H1 (cell line): Measurements from ENCODE around the gene PLPP2. TPM values are rescaled to one million over a fixed set of nuclear protein-coding genes. Genes with fewer than 3 reads are reported as not detected.

Source experiments
- CTCF ChIA-PET: fragments of 300-600 bp; sonication (Branson Sonifier 250); formaldehyde crosslinking; loops from one replicate; lab custom pipeline; 2021; ENCODE audit not compliant: partially characterized antibody; lab: Charles Lee
- POLR2A ChIA-PET: fragments of 300-600 bp; sonication (Branson Sonifier 250); formaldehyde crosslinking; loops from one replicate; lab custom pipeline; 2021; ENCODE audit warnings: inconsistent platforms; ENCODE audit not compliant: partially characterized antibody; lab: Charles Lee
- DNase-seq, 2 experiments: peaks; one replicate each; pipeline versions ENCODE4 v3.0.0 to v3.0.0-alpha.2; 2010 to 2022; ENCODE audit warnings: low spot score in 2 of 2, low read depth in 1 of 2, mixed read lengths in 1 of 2
- FAIRE-seq: peaks from 2 replicates; lab custom pipeline; 2011; peaks lifted over from hg19 to GRCh38; lab: Jason Lieb, UNC
- H2AFZ ChIP-seq: 2 replicates; pipeline ENCODE4 v1.8.1; 2012; ENCODE audit warnings: low read length, inconsistent platforms
- H2AK5ac ChIP-seq: 2 replicates; pipeline ENCODE4 v1.6.1; 2013; ENCODE audit warnings: low read depth, low read length
- H2BK120ac ChIP-seq: replicated peaks from 2 replicates; pipeline ENCODE3; 2013; ENCODE audit warnings: low read depth, low read length, inconsistent platforms
- H2BK12ac ChIP-seq: 2 replicates; pipeline ENCODE4 v1.6.1; 2013; ENCODE audit warnings: low read depth, low read length
- H2BK15ac ChIP-seq: 2 replicates; pipeline ENCODE4 v1.6.1; 2013; ENCODE audit warnings: low read length
- H2BK20ac ChIP-seq: 2 replicates; pipeline ENCODE4 v1.6.1; 2013; ENCODE audit warnings: low read length
- H2BK5ac ChIP-seq: 2 replicates; pipeline ENCODE4 v1.6.1; 2013; ENCODE audit warnings: low read depth, low read length
- H3K14ac ChIP-seq: 2 replicates; pipeline ENCODE4 v1.6.1; 2013; ENCODE audit warnings: inconsistent platforms; ENCODE audit not compliant: insufficient read length
- H3K18ac ChIP-seq: 2 replicates; pipeline ENCODE4 v1.6.1; 2013; ENCODE audit warnings: low read length; ENCODE audit errors: extremely low read depth
- H3K23ac ChIP-seq: 2 replicates; pipeline ENCODE4 v1.6.1; 2013; ENCODE audit warnings: inconsistent platforms; ENCODE audit not compliant: insufficient read length
- H3K23me2 ChIP-seq: 2 replicates; pipeline ENCODE4 v1.6.1; 2013; ENCODE audit warnings: low read depth, low read length
- H3K27ac ChIP-seq: 2 replicates; pipeline ENCODE4 v1.6.1; 2011; ENCODE audit warnings: low read depth, low read length, inconsistent platforms
- H3K27me3 ChIP-seq, 4 experiments: replicated peaks in 1 of 4; 1 replicate in 1 of 4; 2 replicates in 3 of 4; pipeline versions ENCODE4 v1.6.1 to v1.8.1; 2011 to 2013; ENCODE audit warnings: low read length in 3 of 4, mild to moderate bottlenecking in 3 of 4, inconsistent platforms in 2 of 4, mixed read lengths in 2 of 4, moderate library complexity in 1 of 4; ENCODE audit not compliant: control insufficient read depth in 3 of 4, insufficient read depth in 3 of 4; ENCODE audit errors: extremely low read depth in 1 of 4
- H3K36me3 ChIP-seq, 4 experiments: 2 replicates each; pipeline versions ENCODE4 v1.6.1 to v1.8.1; 2011 to 2013; ENCODE audit warnings: mild to moderate bottlenecking in 4 of 4, low read length in 3 of 4, moderate library complexity in 2 of 4, control low read depth in 1 of 4, inconsistent platforms in 1 of 4; ENCODE audit not compliant: insufficient read depth in 4 of 4, control insufficient read depth in 2 of 4
- H3K4ac ChIP-seq: replicated peaks from 2 replicates; pipeline ENCODE3; 2013; ENCODE audit warnings: low read length, low read depth, mixed read lengths, inconsistent platforms; ENCODE audit not compliant: insufficient read length
- H3K4me1 ChIP-seq, 4 experiments: replicated peaks in 1 of 4; 1 replicate in 1 of 4; 2 replicates in 3 of 4; pipeline versions ENCODE4 v1.6.1 to v1.8.1; 2011 to 2013; ENCODE audit warnings: low read length in 3 of 4, inconsistent platforms in 2 of 4, mixed read lengths in 1 of 4; ENCODE audit not compliant: insufficient read depth in 4 of 4, control insufficient read depth in 3 of 4
- H3K4me2 ChIP-seq, 2 experiments: 2 replicates each; pipeline versions ENCODE4 v1.6.1 to v1.8.1; 2011 to 2013; ENCODE audit warnings: low read depth in 2 of 2, low read length in 2 of 2, control low read depth in 1 of 2, inconsistent platforms in 1 of 2, mild to moderate bottlenecking in 1 of 2; ENCODE audit not compliant: insufficient read depth in 1 of 2
- H3K4me3 ChIP-seq, 4 experiments: fragments of 200-600, 300-600 bp in 1 of 4; sonication (generic), shearing (Covaris generic), sonication (Bioruptor Twin) in 1 of 4; 2 replicates each; pipeline versions ENCODE4 v1.5.1 to v1.8.1; 2011 to 2016; ENCODE audit warnings: low read length in 4 of 4, low read depth in 3 of 4, control low read depth in 2 of 4, inconsistent platforms in 2 of 4, mild to moderate bottlenecking in 2 of 4, mixed read lengths in 1 of 4, moderate library complexity in 1 of 4; ENCODE audit not compliant: insufficient read depth in 2 of 4; ENCODE audit errors: extremely low read depth in 1 of 4
- H3K56ac ChIP-seq: replicated peaks from 2 replicates; pipeline ENCODE3; 2013; ENCODE audit warnings: low read depth, mild to moderate bottlenecking, mixed read lengths, low read length, inconsistent platforms; ENCODE audit not compliant: insufficient read length
- H3K79me1 ChIP-seq: 2 replicates; pipeline ENCODE4 v1.6.1; 2013; ENCODE audit warnings: low read depth, low read length, control low read depth
- H3K79me2 ChIP-seq, 2 experiments: 2 replicates each; pipeline versions ENCODE4 v1.6.1 to v1.8.1; 2012 to 2013; ENCODE audit warnings: low read length in 2 of 2, mild to moderate bottlenecking in 2 of 2, inconsistent platforms in 1 of 2; ENCODE audit not compliant: insufficient read depth in 2 of 2, control insufficient read depth in 1 of 2
- H3K9ac ChIP-seq, 4 experiments: replicated peaks in 1 of 4; 1 replicate in 1 of 4; 2 replicates in 3 of 4; pipeline versions ENCODE4 v1.6.1 to v1.8.1; 2011 to 2013; ENCODE audit warnings: low read depth in 3 of 4, low read length in 3 of 4, control low read depth in 2 of 4, mild to moderate bottlenecking in 2 of 4, moderate library complexity in 2 of 4, inconsistent platforms in 1 of 4; ENCODE audit errors: extremely low read depth in 1 of 4
- H3K9me3 ChIP-seq, 2 experiments: 2 replicates each; pipeline versions ENCODE4 v1.6.1 to v1.8.1; 2012 to 2013; ENCODE audit warnings: mild to moderate bottlenecking in 2 of 2, moderate library complexity in 2 of 2, control low read depth in 1 of 2, inconsistent platforms in 1 of 2, low read depth in 1 of 2, low read length in 1 of 2, mixed read lengths in 1 of 2; ENCODE audit not compliant: insufficient read depth in 2 of 2
- H4K20me1 ChIP-seq, 2 experiments: replicated peaks in 1 of 2; 2 replicates each; pipeline versions ENCODE3 to v1.8.1; 2011 to 2013; ENCODE audit warnings: inconsistent platforms in 2 of 2, low read length in 2 of 2, mild to moderate bottlenecking in 1 of 2; ENCODE audit not compliant: insufficient read depth in 2 of 2, control insufficient read depth in 1 of 2
- H4K5ac ChIP-seq: 2 replicates; pipeline ENCODE4 v1.6.1; 2013; ENCODE audit warnings: low read length, low read depth, mixed read lengths, inconsistent platforms; ENCODE audit not compliant: insufficient read length
- H4K8ac ChIP-seq: 2 replicates; pipeline ENCODE4 v1.8.0; 2013; ENCODE audit warnings: mild to moderate bottlenecking, moderate library complexity, low read length, inconsistent platforms; ENCODE audit not compliant: insufficient read depth; ENCODE audit errors: extremely low read depth
- H4K91ac ChIP-seq: replicated peaks from 2 replicates; pipeline ENCODE3; 2013; ENCODE audit warnings: low read length, mixed read lengths, inconsistent platforms; ENCODE audit not compliant: insufficient read length
- ASH2L ChIP-seq: fragments of 200-600, 300-600 bp; sonication (generic); IDR thresholded peaks from one replicate; pipeline ENCODE4 v1.7.1; 2017; ENCODE audit warnings: low read length
- EGR1 ChIP-seq: IDR thresholded peaks from 2 replicates; pipeline ENCODE4 v1.6.1; 2011; ENCODE audit warnings: low read depth, low read length, borderline replicate concordance
- EP300 ChIP-seq, 2 experiments: IDR thresholded peaks; 1 replicate in 1 of 2; 2 replicates in 1 of 2; pipeline ENCODE4 v1.6.1; 2011 to 2012; ENCODE audit warnings: low read depth in 2 of 2, low read length in 2 of 2, mild to moderate bottlenecking in 2 of 2, borderline replicate concordance in 1 of 2, inconsistent platforms in 1 of 2, moderate library complexity in 1 of 2
- GABPA ChIP-seq: IDR thresholded peaks from 2 replicates; pipeline ENCODE4 v1.6.1; 2011; ENCODE audit warnings: mild to moderate bottlenecking, low read length, moderate library complexity, borderline replicate concordance; ENCODE audit not compliant: insufficient read depth
- HDAC6 ChIP-seq: IDR thresholded peaks from one replicate; pipeline ENCODE4 v1.7.1; 2012; ENCODE audit warnings: low read depth, mild to moderate bottlenecking, inconsistent platforms, low read length, moderate library complexity
- KDM5A ChIP-seq: fragments of 200-600 bp; IDR thresholded peaks from 2 replicates; pipeline ENCODE4 v1.7.1; 2012; ENCODE audit warnings: mild to moderate bottlenecking, low read length, inconsistent platforms, mixed read lengths
- RFX5 ChIP-seq: IDR thresholded peaks from 2 replicates; pipeline ENCODE4 v1.6.1; 2011; ENCODE audit warnings: low read depth, low read length, improper control_type of control experiment, borderline replicate concordance
- SP1 ChIP-seq: IDR thresholded peaks from 2 replicates; pipeline ENCODE4 v1.6.1; 2011; ENCODE audit warnings: low read depth, low read length
- SP4 ChIP-seq: IDR thresholded peaks from 2 replicates; pipeline ENCODE4 v1.6.1; 2012; ENCODE audit warnings: low read length, inconsistent platforms
- TCF12 ChIP-seq: IDR thresholded peaks from 2 replicates; pipeline ENCODE4 v1.6.1; 2011; ENCODE audit warnings: low read depth, mild to moderate bottlenecking, low read length
- WGBS, 2 experiments: shearing (Covaris generic) in 1 of 2; methylation state at CpG; one replicate each; pipeline versions ENCODE4 v1.1.6 to v1.1.7; 2013 to 2015; ENCODE audit warnings: low lambda C conversion rate in 2 of 2, mixed read lengths in 2 of 2, inconsistent platforms in 1 of 2, low coverage in 1 of 2, missing lambda C conversion rate in 1 of 2; ENCODE audit not compliant: insufficient replicate concordance in 2 of 2, insufficient coverage in 1 of 2, insufficient read length in 1 of 2; ENCODE audit errors: extremely low coverage in 1 of 2, missing lambda C conversion rate in 1 of 2; 5-methylcytosine and 5-hydroxymethylcytosine counted together
- polyA plus RNA-seq, 7 experiments: library from polyadenylated mRNA; depleted of rRNA in 3 of 7; stranded (reverse) in 5 of 7; unstranded in 2 of 7; fragments of >200 nt in 5 of 7; fragments of 200-250 nt in 2 of 7; gene quantifications; 1 replicate in 5 of 7; 2 replicates in 1 of 7; 4 replicates in 1 of 7; pipeline versions ENCODE4 v1.2.1 to v1.2.3, GENCODE V29; 2011 to 2013; ENCODE audit warnings: missing spikeins in 2 of 7, mixed read lengths in 2 of 7
- total RNA-seq: library from RNA; stranded (reverse); fragmentation: NEBNext Ultra II Directional; extraction: Animal tissue kit (Norgen Biotek cat#: 25700); gene quantifications from 2 replicates; pipeline ENCODE4 v1.2.1, GENCODE V29; 2021
- TF ChIP-seq, protein P1 (sequence below), 3 experiments: IDR thresholded peaks; 1 replicate in 2 of 3; 2 replicates in 1 of 3; pipeline versions ENCODE4 v1.5.1 to v1.6.1; 2011; ENCODE audit warnings: low read length in 3 of 3, mild to moderate bottlenecking in 3 of 3, inconsistent platforms in 2 of 3, low read depth in 1 of 3, moderate library complexity in 1 of 3; ENCODE audit not compliant: insufficient read depth in 1 of 3; ENCODE audit errors: control extremely low read depth in 1 of 3

Gene PLPP2
- total and polyA plus RNA-seq, 2 of the 8 experiments (the other 6 are each of a cell fraction or from before 2014, with no cell fraction given): 101 to 195 TPM

DNA sequence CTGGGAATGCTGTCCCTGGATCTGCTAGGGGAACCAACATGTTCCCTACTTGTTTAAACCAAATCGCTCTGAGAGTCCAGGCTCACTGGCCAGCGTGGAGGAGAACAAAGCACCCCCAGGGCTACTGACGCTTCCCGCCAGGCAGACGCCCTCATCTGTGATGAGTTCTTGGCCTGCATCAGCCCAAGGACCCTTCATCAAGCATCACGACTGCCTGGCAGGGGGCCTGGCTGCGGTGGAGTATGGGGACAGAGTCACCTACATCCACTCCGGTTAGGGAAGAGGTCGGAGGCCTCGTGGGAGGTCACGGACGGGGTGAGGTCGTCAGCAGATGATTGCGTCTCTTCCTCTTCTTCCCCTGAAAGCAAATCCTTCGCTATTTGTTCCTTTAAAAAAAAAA is 35.7 kb upstream of the PLPP2 start:
- Histone ChIP-seq H3K18ac (no peak overlapping the region), H3K79me1 (peaks cover 13% of the 10 kb centered on the region), H2BK20ac (no peak overlapping the region), H2AK5ac (no peak overlapping the region), H3K23me2 (peaks cover 4% of the 10 kb centered on the region; the same call in 1 of the 2 replicates), H3K23ac (no peak overlapping the region), H3K14ac (no peak overlapping the region), H3K4me2 (no peak overlapping the region), H4K8ac (no peak overlapping the region), H3K4me3 (no peak overlapping the region), H3K27me3 (no peaks in the 10 kb centered on the region), H2BK120ac (no peak overlapping the region), H3K27ac (no peak overlapping the region), H3K4ac (no peak overlapping the region), H2BK15ac (no peak overlapping the region), H3K9ac (no peak overlapping the region), H3K9me3 (peaks cover 0 to 2% of the 10 kb centered on the region in 2 experiments; a peak in 1 of 4 replicates), H4K20me1 (peaks cover 2 to 19% of the 10 kb centered on the region in 2 experiments), H2AFZ (no peak overlapping the region), H2BK5ac (no peak overlapping the region), H3K56ac (no peak overlapping the region), H3K36me3 (peaks cover 36 to 90% (median 62%) of the 10 kb centered on the region in 4 experiments), H2BK12ac (no peak overlapping the region), H4K91ac (no peak overlapping the region), H3K79me2 (peaks cover 11 to 39% of the 10 kb centered on the region in 2 experiments), H4K5ac (no peak overlapping the region), H3K4me1 (no peaks in the 10 kb centered on the region)
- ChIA-PET CTCF (no interaction called here), POLR2A (no interaction called here)
- WGBS, 2 experiments: 98% methylated on average over 13 of the region's 15 CpGs; no CpG with 5 or more reads in 1 of the 2 experiments
- TF ChIP-seq TCF12: no peak
- TF ChIP-seq, protein P1, sequence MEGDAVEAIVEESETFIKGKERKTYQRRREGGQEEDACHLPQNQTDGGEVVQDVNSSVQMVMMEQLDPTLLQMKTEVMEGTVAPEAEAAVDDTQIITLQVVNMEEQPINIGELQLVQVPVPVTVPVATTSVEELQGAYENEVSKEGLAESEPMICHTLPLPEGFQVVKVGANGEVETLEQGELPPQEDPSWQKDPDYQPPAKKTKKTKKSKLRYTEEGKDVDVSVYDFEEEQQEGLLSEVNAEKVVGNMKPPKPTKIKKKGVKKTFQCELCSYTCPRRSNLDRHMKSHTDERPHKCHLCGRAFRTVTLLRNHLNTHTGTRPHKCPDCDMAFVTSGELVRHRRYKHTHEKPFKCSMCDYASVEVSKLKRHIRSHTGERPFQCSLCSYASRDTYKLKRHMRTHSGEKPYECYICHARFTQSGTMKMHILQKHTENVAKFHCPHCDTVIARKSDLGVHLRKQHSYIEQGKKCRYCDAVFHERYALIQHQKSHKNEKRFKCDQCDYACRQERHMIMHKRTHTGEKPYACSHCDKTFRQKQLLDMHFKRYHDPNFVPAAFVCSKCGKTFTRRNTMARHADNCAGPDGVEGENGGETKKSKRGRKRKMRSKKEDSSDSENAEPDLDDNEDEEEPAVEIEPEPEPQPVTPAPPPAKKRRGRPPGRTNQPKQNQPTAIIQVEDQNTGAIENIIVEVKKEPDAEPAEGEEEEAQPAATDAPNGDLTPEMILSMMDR (IDR thresholded peaks at IDR 0.05; ENCODE audit: control extremely low read depth in 1 of 3, insufficient read depth in 1 of 3, low read depth in 1 of 3, low read length in 3 of 3): no peak
- TF ChIP-seq SP4: no peak
- no peak for TF ChIP-seq HDAC6
- no peak for TF ChIP-seq ASH2L
- no peak for TF ChIP-seq SP1
- no peak for TF ChIP-seq EP300 (IDR thresholded peaks at IDR 0.05; ENCODE audit: borderline replicate concordance in 1 of 2, low read depth in 2 of 2, low read length in 2 of 2)
- no peak for TF ChIP-seq RFX5
- TF ChIP-seq GABPA: no peak
- no peak for TF ChIP-seq KDM5A
- TF ChIP-seq EGR1: no peak
- DNase-seq (no peak), FAIRE-seq (no peak)
